Measurements from ENCODE around the gene ZMAT2.
A peak's percentile ranks its signal among the peaks of the same experiment; 100 is the strongest.
"Not testable (repeated sequence)": the region's sequence is repeated elsewhere in the genome, so short reads cannot be mapped to it uniquely, and the experiment has no call there.

ZMAT2 gene

GRCh38 chr5:140710899-140711552 is 10.8 kb downstream of the ZMAT2 start:
- DNase-seq: peak; percentile 92

GRCh38 chr5:140711794-140712193 is 11.5 kb downstream of the ZMAT2 start:
- no peak for DNase-seq

DNA sequence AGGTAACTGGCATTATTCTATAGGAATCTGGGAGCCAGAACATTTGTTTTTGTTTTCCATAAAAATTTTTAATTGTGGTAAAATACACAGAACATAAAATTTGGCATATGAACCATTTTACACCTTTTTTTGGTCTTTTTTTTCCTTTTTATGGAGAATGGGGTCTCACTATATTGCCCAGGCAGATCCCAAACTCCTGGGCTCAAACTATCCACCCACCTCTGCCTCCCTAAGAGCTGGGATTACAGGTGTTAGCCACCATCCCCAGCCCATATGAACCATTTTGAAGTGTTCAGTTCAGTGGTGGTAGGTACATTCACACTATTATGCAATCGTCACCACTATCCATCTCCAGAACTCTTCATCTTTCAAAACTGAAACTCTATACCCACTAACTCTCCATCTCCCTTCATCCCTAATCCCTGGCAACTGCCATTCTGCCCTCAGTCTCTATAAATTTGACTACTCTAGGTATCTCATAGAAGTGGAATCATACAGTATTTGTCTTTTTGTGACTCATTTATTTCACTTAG is 13.4 kb downstream of the ZMAT2 start:
- no peak for DNase-seq

GRCh38 chr5:140716238-140716637 is 16.0 kb downstream of the ZMAT2 start:
- DNase-seq: not testable (repeated sequence)

DNA sequence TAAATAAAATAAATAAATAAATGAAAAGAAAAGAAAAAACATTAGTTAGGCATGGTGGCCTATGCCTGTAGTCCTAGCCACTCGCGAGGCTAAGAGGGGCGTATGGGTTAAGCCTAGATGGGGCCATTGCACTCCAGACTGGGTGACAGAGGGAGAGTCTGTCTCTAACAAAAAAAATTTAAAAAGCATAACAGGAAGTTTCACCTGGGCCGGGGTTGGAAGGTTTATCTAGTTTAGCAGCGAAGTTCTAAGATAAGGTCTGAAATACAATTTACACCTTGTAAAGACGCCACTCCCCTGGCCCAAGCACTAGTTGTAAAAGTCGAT is 18.0 kb downstream of the ZMAT2 start:
- no peak for DNase-seq

- DNase-seq: peak; percentile 7
These were observed 20.5 kb downstream of the ZMAT2 start for GRCh38 chr5:140720738-140721137.

DNA sequence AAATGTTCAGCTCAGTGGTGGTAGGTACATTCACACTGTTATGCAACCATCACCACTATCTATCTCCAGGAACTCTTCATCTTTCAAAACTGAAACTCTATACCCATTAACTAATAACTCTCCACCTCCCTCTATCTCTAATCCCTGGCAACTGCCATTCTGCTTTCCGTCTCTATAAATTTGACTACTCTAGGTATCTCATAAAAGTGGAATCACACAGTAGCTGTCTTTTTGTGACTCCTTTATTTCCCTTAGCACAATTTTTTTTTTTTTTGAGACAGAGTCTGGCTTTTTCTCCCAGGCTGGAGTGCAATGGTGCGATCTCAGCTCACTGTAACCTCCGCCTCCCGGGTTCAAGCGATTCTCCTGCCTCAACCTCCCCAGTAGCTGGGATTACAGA is 21.1 kb downstream of the ZMAT2 start:
- DNase-seq: not testable (repeated sequence)

- peak; percentile 90 for DNase-seq
These were observed 25.7 kb downstream of the ZMAT2 start for GRCh38 chr5:140725799-140726471.

DNA sequence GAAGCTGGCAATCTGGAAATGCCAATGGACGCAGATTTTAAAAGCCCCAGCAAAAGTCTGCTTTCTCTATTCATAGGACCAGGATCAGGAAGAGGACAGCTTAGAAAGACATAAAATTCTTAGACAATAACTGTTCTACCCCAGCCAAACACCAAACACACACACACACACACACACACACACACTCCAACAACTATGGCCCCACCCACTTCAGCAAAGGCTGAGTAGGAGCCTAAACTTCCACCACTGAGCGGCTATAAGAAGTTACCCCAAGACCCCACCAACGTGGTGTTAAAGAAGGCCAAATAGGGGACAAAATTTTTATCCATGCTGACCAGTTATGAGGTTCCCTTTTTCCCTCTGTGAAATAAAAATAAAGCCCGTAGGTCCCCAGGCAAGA is 32.9 kb downstream of the ZMAT2 start:
- no peak for DNase-seq

- peak; percentile 25 for DNase-seq
These were observed 34.1 kb downstream of the ZMAT2 start for GRCh38 chr5:140734354-140734753.

GRCh38 chr5:140737486-140737885 is 37.2 kb downstream of the ZMAT2 start:
- no peak for DNase-seq

GRCh38 chr5:140741967-140742366 is 41.7 kb downstream of the ZMAT2 start:
- DNase-seq: no peak

DNA sequence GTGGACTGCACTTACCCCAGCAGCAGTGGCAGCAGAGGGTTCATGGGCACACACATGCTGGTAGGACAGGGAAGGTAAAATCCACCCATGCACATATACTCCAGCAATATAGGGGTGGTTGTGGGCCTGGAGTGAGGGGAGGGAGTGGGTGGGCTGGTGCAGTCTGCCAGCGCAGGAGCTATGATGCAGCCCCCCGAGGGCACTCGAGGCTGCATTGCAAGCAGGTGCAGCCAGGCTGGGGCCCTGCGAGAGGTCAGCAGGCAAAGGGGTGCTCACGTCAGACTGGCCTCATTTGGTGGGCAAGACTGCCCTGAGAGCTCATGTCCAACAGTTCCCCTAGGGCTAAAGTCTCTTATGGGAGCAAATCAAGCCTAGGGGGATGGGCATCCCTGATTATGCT is 53.3 kb downstream of the ZMAT2 start:
- no peak for DNase-seq
